GM21737 (cell line): ENCODE results near the gene ZBTB20.

Experiments
- ATAC-seq: cut with Tn5 transposase; IDR thresholded peaks from one replicate; pipeline ENCODE4 v1.9.1; 2021; ENCODE audit warnings: mild to moderate bottlenecking, moderate library complexity; ENCODE audit not compliant: unreplicated experiment

Gene ZBTB20

GRCh38 chr3:114284644-114285043, 862.4 kb downstream of the ZBTB20 start:
- ATAC-seq = no peak
